GM18499 (cell line): Measurements from ENCODE around the gene HMGXB3.

Experiments
- ATAC-seq: cut with Tn5 transposase; IDR thresholded peaks from one replicate; pipeline ENCODE4 v1.9.1; 2021; ENCODE audit warnings: moderate number of reproducible peaks; ENCODE audit not compliant: insufficient read depth, unreplicated experiment

HMGXB3 gene

DNA sequence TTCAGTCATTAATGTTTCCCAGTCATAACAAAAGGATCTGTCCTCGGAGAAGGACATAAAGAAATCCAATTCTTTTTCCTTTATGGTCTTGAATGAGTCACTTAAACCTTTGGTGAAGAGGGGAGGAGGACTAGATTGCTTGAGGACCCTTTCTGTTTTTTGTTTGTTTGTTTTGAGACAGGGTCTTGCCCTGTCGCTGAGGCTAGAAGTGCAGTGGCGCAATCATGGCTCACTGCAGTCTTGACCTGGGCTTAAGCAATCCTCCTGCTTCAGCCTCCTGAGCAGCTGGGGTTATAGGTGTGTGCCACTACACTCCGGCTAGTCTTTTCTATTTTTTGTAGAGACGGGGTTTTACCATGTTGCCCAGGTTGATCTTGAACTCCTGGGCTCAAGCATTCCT, 12.4 kb upstream of the HMGXB3 start:
- ATAC-seq = no peak

DNA sequence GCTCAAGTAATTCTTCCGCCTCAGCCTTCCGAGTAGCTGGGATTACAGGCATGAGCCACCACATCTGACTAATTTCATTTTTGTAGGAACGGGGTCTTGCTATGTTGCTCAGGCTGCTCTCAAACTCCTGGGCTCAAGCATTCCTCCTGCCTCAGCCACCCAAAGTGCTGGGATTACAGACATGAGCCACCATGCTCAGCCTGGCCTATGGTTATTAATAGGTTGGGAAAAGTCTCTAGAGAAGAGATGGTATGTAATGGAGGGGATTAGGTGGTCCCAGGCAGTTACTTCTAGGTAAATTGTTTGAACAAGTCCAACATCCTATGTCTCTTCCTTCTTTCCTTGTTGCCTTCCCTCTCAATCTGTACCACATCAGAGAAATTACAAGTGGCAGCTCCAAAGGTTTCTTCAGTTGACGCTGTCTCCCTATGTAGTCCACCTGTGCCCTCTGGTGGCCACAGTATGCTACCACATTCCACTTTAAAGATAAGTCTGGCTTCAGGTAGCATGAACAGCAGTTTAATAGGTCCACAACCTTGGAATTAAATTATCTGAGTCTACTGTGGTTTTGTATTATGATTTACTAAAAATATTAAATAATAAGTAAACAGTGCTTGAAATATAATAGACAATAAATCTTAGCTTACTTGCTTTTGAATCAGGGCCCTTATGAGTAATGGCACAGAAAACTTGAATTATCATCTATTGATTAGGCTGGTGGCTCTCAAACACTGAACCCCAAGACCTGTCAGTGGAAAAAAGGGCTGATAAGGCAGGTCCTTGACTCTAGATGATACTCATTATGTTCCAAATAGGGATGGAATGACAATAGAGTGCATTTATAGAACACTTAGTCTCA, 9.8 kb upstream of the HMGXB3 start:
- no peak for ATAC-seq

DNA sequence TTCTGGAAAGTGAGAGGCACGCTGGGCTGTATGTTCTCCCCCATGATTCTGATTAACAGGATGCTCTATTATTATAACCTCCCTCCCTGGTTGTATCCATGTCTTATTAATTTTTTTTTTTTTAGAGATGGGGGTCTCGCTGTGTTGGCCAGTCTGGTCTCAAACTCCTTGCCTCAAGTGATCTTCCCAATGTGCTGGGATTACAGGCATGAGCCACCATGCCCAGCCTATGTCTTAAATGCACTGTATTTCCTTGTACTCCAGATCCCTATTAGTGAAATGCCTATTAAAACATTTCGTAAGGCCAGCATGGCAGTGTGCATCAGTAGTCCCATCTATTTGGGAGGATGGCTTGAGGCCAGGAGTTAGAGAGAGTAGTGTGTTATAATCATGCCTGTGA, 7.1 kb upstream of the HMGXB3 start:
- ATAC-seq = no peak

- ATAC-seq = no peak
Observed at GRCh38 chr5:149995385-149996204, 4.9 kb upstream of the HMGXB3 start.

DNA sequence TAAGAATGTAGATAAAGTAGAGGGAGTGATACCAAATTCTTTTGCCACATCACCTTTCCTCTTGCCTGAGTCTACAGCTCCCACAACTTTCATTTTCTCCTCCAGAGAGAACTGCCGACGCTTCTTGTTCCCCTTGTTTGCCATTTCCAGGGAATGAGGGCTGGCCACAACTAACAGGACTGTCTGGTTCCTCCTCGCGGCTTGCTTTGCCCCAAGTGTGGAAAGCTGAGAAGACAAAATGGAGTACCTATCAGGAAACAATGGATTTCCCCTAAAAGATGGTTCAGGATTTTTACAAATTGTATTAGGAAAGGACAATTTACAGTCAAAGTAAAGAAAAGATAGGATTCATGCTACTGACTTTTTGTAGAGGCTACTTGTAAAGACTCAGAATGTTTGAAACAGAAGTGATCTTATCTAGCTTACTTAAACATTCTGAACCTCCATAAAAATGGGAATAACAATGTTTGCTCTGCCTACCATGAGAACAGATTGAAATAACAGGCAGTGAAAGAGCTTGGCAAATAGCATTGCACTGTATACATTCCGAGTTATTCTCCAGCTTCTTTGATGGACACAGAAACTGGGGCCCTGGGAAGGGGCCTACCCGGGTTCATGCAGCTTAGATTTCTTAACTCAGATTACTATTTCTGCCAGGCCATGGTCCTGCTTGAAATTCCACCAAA, 4.2 kb upstream of the HMGXB3 start:
- no peak for ATAC-seq

DNA sequence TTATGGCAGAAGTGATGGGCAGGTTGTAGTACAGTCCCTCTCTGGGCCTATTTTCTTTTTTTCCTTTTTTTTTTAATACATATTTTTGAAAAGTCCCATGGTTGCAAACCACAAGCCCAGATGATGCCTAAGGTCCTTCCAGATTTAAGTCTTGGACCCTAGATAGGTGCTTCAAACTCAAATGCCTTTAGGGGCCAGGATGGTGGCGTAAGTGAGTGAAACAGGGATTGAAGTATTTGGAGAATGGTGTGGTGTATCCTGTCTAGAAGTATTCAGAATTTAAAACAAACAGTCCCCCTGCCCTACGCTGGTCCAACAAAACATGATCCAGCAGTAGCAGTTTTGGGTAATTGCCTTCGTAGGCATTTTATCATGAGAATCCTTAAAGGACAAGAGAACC, 2.3 kb upstream of the HMGXB3 start:
- no peak for ATAC-seq

DNA sequence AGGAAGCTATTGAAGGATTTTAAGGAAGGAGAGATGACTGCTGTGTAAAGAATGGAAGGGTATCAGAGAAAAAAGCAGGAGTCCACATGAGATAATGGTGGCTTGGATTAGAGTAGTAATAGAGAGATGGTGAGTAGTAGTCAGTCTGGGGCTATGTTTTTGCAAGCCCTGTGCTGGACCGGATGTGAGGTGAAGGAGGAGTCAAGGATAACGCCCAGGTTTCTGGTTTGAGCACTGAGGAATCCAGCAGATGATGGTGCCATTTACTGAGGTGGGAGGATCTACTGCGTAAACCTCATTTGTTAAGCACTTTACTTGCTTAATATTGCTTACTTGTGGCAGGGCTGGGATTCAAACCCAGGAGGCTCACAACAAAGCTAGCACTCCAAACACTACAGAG, 1.2 kb upstream of the HMGXB3 start:
- no peak for ATAC-seq

GRCh38 chr5:149999866-150000255, 678 bp upstream of the HMGXB3 start:
- ATAC-seq = no peak

DNA sequence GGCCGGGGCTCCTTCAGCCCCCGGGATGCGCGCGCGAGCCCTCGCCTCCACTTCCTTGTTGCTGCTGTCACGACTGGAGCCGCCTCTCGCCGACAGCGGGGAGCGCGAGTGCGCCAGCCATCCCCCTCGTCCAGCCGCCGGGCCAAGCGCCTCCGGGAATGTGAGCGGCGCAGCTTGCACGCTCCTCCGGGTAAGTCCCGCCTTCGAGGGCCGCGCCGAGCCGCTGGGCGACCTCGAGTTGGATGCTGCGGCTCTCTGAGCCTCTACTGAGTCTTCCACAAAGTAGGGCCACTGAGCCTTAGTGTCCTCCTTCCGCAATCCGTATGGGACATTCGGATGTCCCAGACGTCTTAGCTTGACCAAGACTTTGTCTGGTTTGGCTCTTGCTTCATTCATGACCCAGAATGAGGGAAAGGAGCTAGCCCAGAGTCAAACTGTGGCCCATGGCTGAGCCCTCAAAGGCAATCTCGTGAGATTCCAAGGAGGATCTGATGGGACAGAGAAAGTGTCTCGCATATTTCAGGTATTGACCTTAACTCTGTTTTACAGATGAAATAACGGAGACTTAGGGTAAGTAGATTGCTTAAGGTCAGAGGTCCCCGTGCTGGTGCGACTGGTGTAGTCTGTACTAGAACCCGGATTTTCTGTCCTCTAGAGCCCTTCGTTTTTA, 586 bp downstream of the HMGXB3 start:
- no peak for ATAC-seq

DNA sequence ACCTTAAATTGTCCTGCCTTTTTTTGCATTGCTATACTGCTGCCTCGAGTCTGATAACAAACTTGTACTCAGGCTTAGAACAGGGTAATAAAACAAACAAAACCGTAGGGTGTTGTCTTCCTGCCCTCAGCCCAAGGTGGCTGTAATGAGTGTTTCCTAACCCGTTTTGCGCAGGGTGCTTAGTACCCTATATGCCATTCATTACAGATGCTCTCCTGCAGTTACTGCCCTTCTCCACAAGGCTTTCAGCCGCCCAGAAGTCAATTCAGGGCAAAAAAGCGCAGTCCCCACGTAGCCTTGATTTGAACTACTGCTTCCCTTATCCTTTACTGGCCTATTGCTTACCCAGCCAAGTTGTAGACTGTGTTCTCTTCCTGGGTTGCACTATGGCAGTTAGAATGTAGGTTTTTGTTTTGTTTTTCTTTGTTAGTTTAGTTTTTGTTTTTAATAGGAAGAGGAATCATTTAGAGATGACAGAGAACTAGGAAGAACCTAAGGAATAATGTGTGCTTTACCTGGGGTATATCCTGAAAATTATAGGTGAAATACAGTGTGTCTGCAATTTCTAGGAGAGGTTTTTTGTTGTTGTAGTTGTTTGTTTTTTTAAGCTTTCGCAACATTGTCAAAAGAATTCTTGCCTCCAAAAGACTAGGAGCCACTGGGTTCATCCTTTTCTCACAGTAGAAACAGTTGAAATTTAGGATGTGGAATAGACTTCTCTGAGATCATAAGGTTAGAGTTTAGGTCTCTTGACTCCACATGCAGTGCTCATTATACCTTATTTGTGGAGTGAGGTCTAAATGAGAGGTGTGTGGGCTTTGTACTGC, 1.3 kb downstream of the HMGXB3 start:
- peak; percentile 48 for ATAC-seq

DNA sequence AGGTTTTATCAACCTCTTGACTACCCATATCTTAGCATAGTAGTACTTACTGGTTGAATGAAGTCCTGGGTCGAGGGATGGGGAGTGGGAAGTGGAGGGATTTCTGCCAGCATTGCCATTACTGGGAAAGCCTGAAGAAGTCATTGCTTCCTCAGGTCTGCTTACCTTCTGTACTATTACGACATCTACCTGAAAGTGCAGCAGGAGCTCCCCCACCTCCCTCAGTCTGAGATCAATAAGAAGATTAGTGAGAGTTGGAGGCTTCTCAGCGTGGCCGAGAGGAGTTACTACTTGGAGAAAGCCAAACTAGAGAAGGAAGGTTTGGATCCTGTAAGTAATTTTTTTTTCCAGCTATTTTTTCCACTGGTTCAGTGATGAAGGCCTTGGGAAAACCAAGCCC, 5.8 kb downstream of the HMGXB3 start:
- ATAC-seq = no peak

GRCh38 chr5:150007050-150007449, 6.5 kb downstream of the HMGXB3 start:
- no peak for ATAC-seq

DNA sequence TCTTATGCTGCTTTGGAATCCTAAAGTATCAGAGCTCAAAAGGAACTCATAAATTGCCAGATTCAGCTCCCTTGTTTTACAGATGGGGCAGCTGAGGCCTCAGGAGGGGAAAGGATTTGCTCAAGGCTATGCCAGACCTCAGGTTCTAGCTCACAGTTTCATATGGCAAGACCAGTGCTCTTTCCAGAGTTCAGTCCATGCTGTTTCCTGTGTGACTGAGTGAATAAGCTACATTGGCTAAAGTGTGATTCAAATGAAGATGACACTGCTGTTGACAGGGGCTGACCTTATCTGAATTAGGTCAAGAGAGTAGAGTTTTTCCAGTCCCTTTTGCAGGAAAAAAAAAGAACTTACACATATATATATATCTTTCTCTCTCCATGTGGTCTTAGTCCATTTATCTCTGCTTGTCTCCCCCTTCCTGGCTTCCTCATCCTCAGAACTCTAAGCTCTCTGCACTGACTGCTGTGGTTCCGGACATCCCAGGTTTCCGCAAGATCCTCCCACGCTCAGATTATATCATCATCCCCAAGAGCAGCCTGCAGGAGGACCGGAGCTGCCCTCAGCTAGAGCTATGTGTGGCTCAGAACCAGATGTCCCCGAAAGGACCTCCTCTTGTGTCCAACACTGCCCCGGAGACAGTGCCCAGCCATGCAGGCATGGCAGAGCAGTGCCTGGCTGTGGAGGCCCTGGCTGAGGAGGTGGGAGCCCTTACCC, 9.3 kb downstream of the HMGXB3 start:
- no peak for ATAC-seq

DNA sequence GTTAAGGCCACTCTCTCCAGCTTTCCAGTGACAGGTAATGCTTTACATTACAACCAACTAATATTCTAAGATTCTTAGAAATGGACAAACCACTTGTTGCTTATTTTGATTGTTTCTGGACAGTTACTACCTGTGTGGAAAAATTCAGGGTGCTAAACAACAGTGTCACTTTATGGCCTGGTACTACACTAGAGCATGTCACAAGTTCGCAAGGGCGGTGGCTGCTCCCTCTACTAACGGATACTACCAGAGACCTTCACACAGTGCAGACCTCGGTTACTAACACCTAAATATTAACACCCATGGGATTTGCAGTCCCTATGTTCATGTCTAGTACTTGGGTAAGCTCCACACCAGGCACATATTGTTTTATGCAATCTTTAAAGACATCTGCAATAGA, 13.4 kb downstream of the HMGXB3 start:
- ATAC-seq = no peak

- ATAC-seq = no peak
Observed at GRCh38 chr5:150014456-150014855, 13.9 kb downstream of the HMGXB3 start.

- no peak for ATAC-seq
Observed at GRCh38 chr5:150015415-150015814, 14.9 kb downstream of the HMGXB3 start.

GRCh38 chr5:150016537-150016936, 16.0 kb downstream of the HMGXB3 start:
- no peak for ATAC-seq

- no peak for ATAC-seq
Observed at GRCh38 chr5:150017226-150018005, 16.9 kb downstream of the HMGXB3 start.
